H1 (cell line): Measurements from ENCODE around the gene SRSF9. TPM values are rescaled to one million over a fixed set of nuclear protein-coding genes. Genes with fewer than 3 reads are reported as not detected.
A peak's percentile ranks its signal among the peaks of the same experiment; 100 is the strongest.

ENCODE experiments used
- CTCF ChIA-PET: fragments of 300-600 bp; sonication (Branson Sonifier 250); formaldehyde crosslinking; loops from one replicate; lab custom pipeline; 2021; ENCODE audit not compliant: partially characterized antibody; lab: Charles Lee
- POLR2A ChIA-PET: fragments of 300-600 bp; sonication (Branson Sonifier 250); formaldehyde crosslinking; loops from one replicate; lab custom pipeline; 2021; ENCODE audit warnings: inconsistent platforms; ENCODE audit not compliant: partially characterized antibody; lab: Charles Lee
- DNase-seq, 2 experiments: peaks; one replicate each; pipeline versions ENCODE4 v3.0.0 to v3.0.0-alpha.2; 2010 to 2022; ENCODE audit warnings: low spot score in 2 of 2, low read depth in 1 of 2, mixed read lengths in 1 of 2
- FAIRE-seq: peaks from 2 replicates; lab custom pipeline; 2011; peaks lifted over from hg19 to GRCh38; lab: Jason Lieb, UNC
- H2AFZ ChIP-seq: 2 replicates; pipeline ENCODE4 v1.8.1; 2012; ENCODE audit warnings: low read length, inconsistent platforms
- H2AK5ac ChIP-seq: 2 replicates; pipeline ENCODE4 v1.6.1; 2013; ENCODE audit warnings: low read depth, low read length
- H2BK120ac ChIP-seq: replicated peaks from 2 replicates; pipeline ENCODE3; 2013; ENCODE audit warnings: low read depth, low read length, inconsistent platforms
- H2BK12ac ChIP-seq: 2 replicates; pipeline ENCODE4 v1.6.1; 2013; ENCODE audit warnings: low read depth, low read length
- H2BK15ac ChIP-seq: 2 replicates; pipeline ENCODE4 v1.6.1; 2013; ENCODE audit warnings: low read length
- H2BK20ac ChIP-seq: 2 replicates; pipeline ENCODE4 v1.6.1; 2013; ENCODE audit warnings: low read length
- H2BK5ac ChIP-seq: 2 replicates; pipeline ENCODE4 v1.6.1; 2013; ENCODE audit warnings: low read depth, low read length
- H3K14ac ChIP-seq: 2 replicates; pipeline ENCODE4 v1.6.1; 2013; ENCODE audit warnings: inconsistent platforms; ENCODE audit not compliant: insufficient read length
- H3K18ac ChIP-seq: 2 replicates; pipeline ENCODE4 v1.6.1; 2013; ENCODE audit warnings: low read length; ENCODE audit errors: extremely low read depth
- H3K23ac ChIP-seq: 2 replicates; pipeline ENCODE4 v1.6.1; 2013; ENCODE audit warnings: inconsistent platforms; ENCODE audit not compliant: insufficient read length
- H3K23me2 ChIP-seq: 2 replicates; pipeline ENCODE4 v1.6.1; 2013; ENCODE audit warnings: low read depth, low read length
- H3K27ac ChIP-seq: 2 replicates; pipeline ENCODE4 v1.6.1; 2011; ENCODE audit warnings: low read depth, low read length, inconsistent platforms
- H3K27me3 ChIP-seq, 4 experiments: replicated peaks in 1 of 4; 1 replicate in 1 of 4; 2 replicates in 3 of 4; pipeline versions ENCODE4 v1.6.1 to v1.8.1; 2011 to 2013; ENCODE audit warnings: low read length in 3 of 4, mild to moderate bottlenecking in 3 of 4, inconsistent platforms in 2 of 4, mixed read lengths in 2 of 4, moderate library complexity in 1 of 4; ENCODE audit not compliant: control insufficient read depth in 3 of 4, insufficient read depth in 3 of 4; ENCODE audit errors: extremely low read depth in 1 of 4
- H3K36me3 ChIP-seq, 4 experiments: 2 replicates each; pipeline versions ENCODE4 v1.6.1 to v1.8.1; 2011 to 2013; ENCODE audit warnings: mild to moderate bottlenecking in 4 of 4, low read length in 3 of 4, moderate library complexity in 2 of 4, control low read depth in 1 of 4, inconsistent platforms in 1 of 4; ENCODE audit not compliant: insufficient read depth in 4 of 4, control insufficient read depth in 2 of 4
- H3K4ac ChIP-seq: replicated peaks from 2 replicates; pipeline ENCODE3; 2013; ENCODE audit warnings: low read length, low read depth, mixed read lengths, inconsistent platforms; ENCODE audit not compliant: insufficient read length
- H3K4me1 ChIP-seq, 4 experiments: replicated peaks in 1 of 4; 1 replicate in 1 of 4; 2 replicates in 3 of 4; pipeline versions ENCODE4 v1.6.1 to v1.8.1; 2011 to 2013; ENCODE audit warnings: low read length in 3 of 4, inconsistent platforms in 2 of 4, mixed read lengths in 1 of 4; ENCODE audit not compliant: insufficient read depth in 4 of 4, control insufficient read depth in 3 of 4
- H3K4me2 ChIP-seq, 2 experiments: 2 replicates each; pipeline versions ENCODE4 v1.6.1 to v1.8.1; 2011 to 2013; ENCODE audit warnings: low read depth in 2 of 2, low read length in 2 of 2, control low read depth in 1 of 2, inconsistent platforms in 1 of 2, mild to moderate bottlenecking in 1 of 2; ENCODE audit not compliant: insufficient read depth in 1 of 2
- H3K4me3 ChIP-seq, 4 experiments: fragments of 200-600, 300-600 bp in 1 of 4; sonication (generic), shearing (Covaris generic), sonication (Bioruptor Twin) in 1 of 4; 2 replicates each; pipeline versions ENCODE4 v1.5.1 to v1.8.1; 2011 to 2016; ENCODE audit warnings: low read length in 4 of 4, low read depth in 3 of 4, control low read depth in 2 of 4, inconsistent platforms in 2 of 4, mild to moderate bottlenecking in 2 of 4, mixed read lengths in 1 of 4, moderate library complexity in 1 of 4; ENCODE audit not compliant: insufficient read depth in 2 of 4; ENCODE audit errors: extremely low read depth in 1 of 4
- H3K56ac ChIP-seq: replicated peaks from 2 replicates; pipeline ENCODE3; 2013; ENCODE audit warnings: low read depth, mild to moderate bottlenecking, mixed read lengths, low read length, inconsistent platforms; ENCODE audit not compliant: insufficient read length
- H3K79me1 ChIP-seq: 2 replicates; pipeline ENCODE4 v1.6.1; 2013; ENCODE audit warnings: low read depth, low read length, control low read depth
- H3K79me2 ChIP-seq, 2 experiments: 2 replicates each; pipeline versions ENCODE4 v1.6.1 to v1.8.1; 2012 to 2013; ENCODE audit warnings: low read length in 2 of 2, mild to moderate bottlenecking in 2 of 2, inconsistent platforms in 1 of 2; ENCODE audit not compliant: insufficient read depth in 2 of 2, control insufficient read depth in 1 of 2
- H3K9ac ChIP-seq, 4 experiments: replicated peaks in 1 of 4; 1 replicate in 1 of 4; 2 replicates in 3 of 4; pipeline versions ENCODE4 v1.6.1 to v1.8.1; 2011 to 2013; ENCODE audit warnings: low read depth in 3 of 4, low read length in 3 of 4, control low read depth in 2 of 4, mild to moderate bottlenecking in 2 of 4, moderate library complexity in 2 of 4, inconsistent platforms in 1 of 4; ENCODE audit errors: extremely low read depth in 1 of 4
- H3K9me3 ChIP-seq, 2 experiments: 2 replicates each; pipeline versions ENCODE4 v1.6.1 to v1.8.1; 2012 to 2013; ENCODE audit warnings: mild to moderate bottlenecking in 2 of 2, moderate library complexity in 2 of 2, control low read depth in 1 of 2, inconsistent platforms in 1 of 2, low read depth in 1 of 2, low read length in 1 of 2, mixed read lengths in 1 of 2; ENCODE audit not compliant: insufficient read depth in 2 of 2
- H4K20me1 ChIP-seq, 2 experiments: replicated peaks in 1 of 2; 2 replicates each; pipeline versions ENCODE3 to v1.8.1; 2011 to 2013; ENCODE audit warnings: inconsistent platforms in 2 of 2, low read length in 2 of 2, mild to moderate bottlenecking in 1 of 2; ENCODE audit not compliant: insufficient read depth in 2 of 2, control insufficient read depth in 1 of 2
- H4K5ac ChIP-seq: 2 replicates; pipeline ENCODE4 v1.6.1; 2013; ENCODE audit warnings: low read length, low read depth, mixed read lengths, inconsistent platforms; ENCODE audit not compliant: insufficient read length
- H4K8ac ChIP-seq: 2 replicates; pipeline ENCODE4 v1.8.0; 2013; ENCODE audit warnings: mild to moderate bottlenecking, moderate library complexity, low read length, inconsistent platforms; ENCODE audit not compliant: insufficient read depth; ENCODE audit errors: extremely low read depth
- H4K91ac ChIP-seq: replicated peaks from 2 replicates; pipeline ENCODE3; 2013; ENCODE audit warnings: low read length, mixed read lengths, inconsistent platforms; ENCODE audit not compliant: insufficient read length
- GABPA ChIP-seq: IDR thresholded peaks from 2 replicates; pipeline ENCODE4 v1.6.1; 2011; ENCODE audit warnings: mild to moderate bottlenecking, low read length, moderate library complexity, borderline replicate concordance; ENCODE audit not compliant: insufficient read depth
- HDAC6 ChIP-seq: IDR thresholded peaks from one replicate; pipeline ENCODE4 v1.7.1; 2012; ENCODE audit warnings: low read depth, mild to moderate bottlenecking, inconsistent platforms, low read length, moderate library complexity
- KDM1A ChIP-seq: fragments of 200-600, 300-600 bp; sonication (generic); IDR thresholded peaks from 2 replicates; pipeline ENCODE4 v1.7.1; 2016; ENCODE audit warnings: mild to moderate bottlenecking, low read length, borderline replicate concordance
- KDM4A ChIP-seq: IDR thresholded peaks from one replicate; pipeline ENCODE4 v1.7.1; 2012; ENCODE audit warnings: low read depth, mild to moderate bottlenecking, moderate library complexity, low read length, inconsistent platforms; ENCODE audit not compliant: severe bottlenecking
- KDM5A ChIP-seq: fragments of 200-600 bp; IDR thresholded peaks from 2 replicates; pipeline ENCODE4 v1.7.1; 2012; ENCODE audit warnings: mild to moderate bottlenecking, low read length, inconsistent platforms, mixed read lengths
- POLR2A ChIP-seq, 2 experiments: IDR thresholded peaks; 1 replicate in 1 of 2; 2 replicates in 1 of 2; pipeline ENCODE4 v1.6.1; 2011; ENCODE audit warnings: low read depth in 2 of 2, low read length in 2 of 2, mild to moderate bottlenecking in 2 of 2; ENCODE audit errors: control extremely low read depth in 1 of 2
- POLR2AphosphoS5 ChIP-seq: IDR thresholded peaks from 2 replicates; pipeline ENCODE4 v1.6.1; 2011; ENCODE audit warnings: low read depth, low read length
- SIX5 ChIP-seq: IDR thresholded peaks from 2 replicates; pipeline ENCODE4 v1.6.1; 2011; ENCODE audit warnings: mild to moderate bottlenecking, low read depth, low read length
- TAF1 ChIP-seq: IDR thresholded peaks from 2 replicates; pipeline ENCODE4 v1.6.1; 2011; ENCODE audit warnings: mild to moderate bottlenecking, low read depth, low read length
- WGBS, 2 experiments: shearing (Covaris generic) in 1 of 2; methylation state at CpG; one replicate each; pipeline versions ENCODE4 v1.1.6 to v1.1.7; 2013 to 2015; ENCODE audit warnings: low lambda C conversion rate in 2 of 2, mixed read lengths in 2 of 2, inconsistent platforms in 1 of 2, low coverage in 1 of 2, missing lambda C conversion rate in 1 of 2; ENCODE audit not compliant: insufficient replicate concordance in 2 of 2, insufficient coverage in 1 of 2, insufficient read length in 1 of 2; ENCODE audit errors: extremely low coverage in 1 of 2, missing lambda C conversion rate in 1 of 2; 5-methylcytosine and 5-hydroxymethylcytosine counted together
- polyA plus RNA-seq, 7 experiments: library from polyadenylated mRNA; depleted of rRNA in 3 of 7; stranded (reverse) in 5 of 7; unstranded in 2 of 7; fragments of >200 nt in 5 of 7; fragments of 200-250 nt in 2 of 7; gene quantifications; 1 replicate in 5 of 7; 2 replicates in 1 of 7; 4 replicates in 1 of 7; pipeline versions ENCODE4 v1.2.1 to v1.2.3, GENCODE V29; 2011 to 2013; ENCODE audit warnings: missing spikeins in 2 of 7, mixed read lengths in 2 of 7
- total RNA-seq: library from RNA; stranded (reverse); fragmentation: NEBNext Ultra II Directional; extraction: Animal tissue kit (Norgen Biotek cat#: 25700); gene quantifications from 2 replicates; pipeline ENCODE4 v1.2.1, GENCODE V29; 2021
- TF ChIP-seq, protein P1 (sequence below): IDR thresholded peaks from 2 replicates; pipeline ENCODE4 v1.6.1; 2012; ENCODE audit warnings: low read length, inconsistent platforms

The SRSF9 gene
- total and polyA plus RNA-seq, 2 of the 8 experiments (the other 6 are each of a cell fraction or from before 2014, with no cell fraction given) = 172 to 304 TPM

DNA sequence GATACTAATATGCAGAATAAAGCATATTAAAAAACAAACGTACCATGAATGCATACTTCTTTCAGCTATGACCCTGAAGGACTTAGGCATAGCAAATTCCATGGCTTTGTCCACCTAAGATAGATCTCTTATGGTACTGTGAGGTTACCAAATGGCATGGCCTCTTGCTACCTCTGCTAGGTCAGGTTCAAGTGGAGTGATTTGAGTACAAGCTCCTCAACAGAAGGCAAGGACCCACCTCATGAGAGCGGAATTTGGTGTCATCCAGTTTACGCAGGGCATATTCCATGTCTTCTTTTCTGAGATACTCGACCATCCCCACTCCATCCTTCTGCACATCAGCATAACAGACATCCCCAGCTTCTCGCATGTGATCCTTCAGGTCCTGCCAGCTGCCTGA is 5.8 kb downstream of the SRSF9 start:
- H2AK5ac ChIP-seq = no peak overlapping the region
- no peak overlapping the region for H3K4ac ChIP-seq
- H2BK20ac ChIP-seq = no peak overlapping the region
- no peak overlapping the region for H3K4me2 ChIP-seq
- no peak overlapping the region for H3K56ac ChIP-seq
- H3K79me1 ChIP-seq = peaks cover 3% of the 10 kb centered on the region
- H2BK15ac ChIP-seq = no peak overlapping the region
- H4K8ac ChIP-seq = no peak overlapping the region
- peaks cover 43 to 73% (median 61%) of the 10 kb centered on the region in 4 experiments for H3K36me3 ChIP-seq
- no peaks in the 10 kb centered on the region for H3K4me1 ChIP-seq
- DNase-seq = no peak
- 91% methylated on average over 5 of the region's 5 CpGs; no CpG with 5 or more reads in 1 of the 2 experiments for WGBS, 2 experiments
- no peak for FAIRE-seq
- H4K20me1 ChIP-seq = peaks cover 14 to 20% of the 10 kb centered on the region in 2 experiments
- H3K79me2 ChIP-seq = peaks cover 0 to 46% of the 10 kb centered on the region in 2 experiments; a peak in 3 of 4 replicates
- no peak overlapping the region for H3K14ac ChIP-seq
- no peak overlapping the region for H2BK12ac ChIP-seq
- peak overlapping the region in 1 of 4 experiments; percentile 39; a peak in 1 of 7 replicates for H3K9ac ChIP-seq
- H4K5ac ChIP-seq = no peak overlapping the region
- H4K91ac ChIP-seq = no peak overlapping the region
- H3K9me3 ChIP-seq = no peaks in the 10 kb centered on the region
- H2BK120ac ChIP-seq = no peak overlapping the region
- peaks cover 3% of the 10 kb centered on the region; the same call in 1 of the 2 replicates for H3K23me2 ChIP-seq
- no peak overlapping the region for H3K23ac ChIP-seq
- no peak overlapping the region for H3K18ac ChIP-seq
- H3K27me3 ChIP-seq = no peaks in the 10 kb centered on the region
- POLR2A ChIA-PET = interaction anchor here (0.5 to 18.7 kb wide), 18 partner anchors 10 to 1251 kb away, joined by 3 to 365 read pairs (median 4); partner anchors contain the start of genes DYNLL1, GATC and TRIAP1
- H2AFZ ChIP-seq = no peak overlapping the region
- H2BK5ac ChIP-seq = no peak overlapping the region
- H3K27ac ChIP-seq = no peak overlapping the region
- CTCF ChIA-PET = interaction anchor here (0.6 to 9.3 kb wide), 18 partner anchors 9 to 196 kb away, joined by 3 to 152 read pairs (median 4); partner anchors contain the start of genes COX6A1 and PLA2G1B
- H3K4me3 ChIP-seq = no peak overlapping the region
- TF ChIP-seq TAF1 (no peak), GABPA (no peak), KDM4A (no peak), KDM5A (no peak), POLR2AphosphoS5 (peak; percentile 48; the same call in 1 of the 2 replicates), HDAC6 (no peak), SIX5 (no peak), POLR2A (IDR thresholded peaks at IDR 0.05; ENCODE audit: control extremely low read depth in 1 of 2, low read depth in 2 of 2, low read length in 2 of 2) (peak in 1 of 2 experiments; percentile 49; a peak in 1 of 3 replicates), KDM1A (no peak)
- TF ChIP-seq, protein P1, sequence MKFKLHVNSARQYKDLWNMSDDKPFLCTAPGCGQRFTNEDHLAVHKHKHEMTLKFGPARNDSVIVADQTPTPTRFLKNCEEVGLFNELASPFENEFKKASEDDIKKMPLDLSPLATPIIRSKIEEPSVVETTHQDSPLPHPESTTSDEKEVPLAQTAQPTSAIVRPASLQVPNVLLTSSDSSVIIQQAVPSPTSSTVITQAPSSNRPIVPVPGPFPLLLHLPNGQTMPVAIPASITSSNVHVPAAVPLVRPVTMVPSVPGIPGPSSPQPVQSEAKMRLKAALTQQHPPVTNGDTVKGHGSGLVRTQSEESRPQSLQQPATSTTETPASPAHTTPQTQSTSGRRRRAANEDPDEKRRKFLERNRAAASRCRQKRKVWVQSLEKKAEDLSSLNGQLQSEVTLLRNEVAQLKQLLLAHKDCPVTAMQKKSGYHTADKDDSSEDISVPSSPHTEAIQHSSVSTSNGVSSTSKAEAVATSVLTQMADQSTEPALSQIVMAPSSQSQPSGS = no peak
